Loucy (cell line): ENCODE measurements around the gene TCP10L.

Experiments
- H2AFZ ChIP-seq: fragments of 200-600 bp; sonication (generic); 2 replicates; pipeline ENCODE4 v1.6.0; 2016; ENCODE audit warnings: antibody characterized with exemption, mild to moderate bottlenecking, low read length, moderate library complexity
- H3F3A ChIP-seq: fragments of 200-600 bp; 2 replicates; pipeline ENCODE4 v1.6.0; 2016; ENCODE audit warnings: antibody characterized with exemption, low read depth, mild to moderate bottlenecking
- H3K27me3 ChIP-seq: fragments of 200-600 bp; sonication (generic); 2 replicates; pipeline ENCODE4 v1.6.1; 2014; ENCODE audit warnings: low read length, mild to moderate bottlenecking; ENCODE audit not compliant: insufficient read depth, poor library complexity, severe bottlenecking
- H3K36me3 ChIP-seq: fragments of 200-600 bp; sonication (generic); 2 replicates; pipeline ENCODE4 v1.6.1; 2016; ENCODE audit warnings: low read length; ENCODE audit not compliant: insufficient read depth
- H3K4me1 ChIP-seq: fragments of 200-600 bp; sonication (generic); 2 replicates; pipeline ENCODE4 v1.5.1; 2014; ENCODE audit warnings: low read length, mild to moderate bottlenecking; ENCODE audit not compliant: insufficient read depth, poor library complexity, severe bottlenecking
- H3K4me2 ChIP-seq: fragments of 200-600 bp; sonication (generic); 2 replicates; pipeline ENCODE4 v1.6.0; 2014; ENCODE audit warnings: antibody characterized with exemption, low read length, low read depth, mild to moderate bottlenecking; ENCODE audit not compliant: poor library complexity, severe bottlenecking
- H3K4me3 ChIP-seq: fragments of 200-600 bp; sonication (generic); 2 replicates; pipeline ENCODE4 v1.5.1; 2014; ENCODE audit warnings: low read length, mild to moderate bottlenecking, mixed read lengths; ENCODE audit not compliant: poor library complexity, severe bottlenecking
- H3K79me2 ChIP-seq: fragments of 200-600 bp; sonication (generic); 2 replicates; pipeline ENCODE4 v1.6.1; 2014; ENCODE audit warnings: low read length; ENCODE audit not compliant: insufficient read depth
- H3K9ac ChIP-seq: fragments of 200-600 bp; sonication (generic); 2 replicates; pipeline ENCODE4 v1.6.0; 2014; ENCODE audit warnings: mild to moderate bottlenecking, low read depth, low read length, moderate library complexity; ENCODE audit not compliant: poor library complexity, severe bottlenecking
- H3K9me2 ChIP-seq: fragments of 200-600 bp; sonication (generic); replicated peaks from 2 replicates; pipeline ENCODE4 v1.6.1; 2016; ENCODE audit warnings: low read depth, low read length, mixed read lengths
- H3K9me3 ChIP-seq: fragments of 200-600 bp; sonication (generic); 2 replicates; pipeline ENCODE4 v1.6.1; 2014; ENCODE audit warnings: mild to moderate bottlenecking, antibody characterized with exemption, low read length, low read depth; ENCODE audit not compliant: insufficient read depth
- H4K20me1 ChIP-seq: fragments of 200-600 bp; sonication (generic); 2 replicates; pipeline ENCODE4 v1.6.0; 2014; ENCODE audit warnings: antibody characterized with exemption, low read length, mild to moderate bottlenecking; ENCODE audit not compliant: insufficient read depth, poor library complexity, severe bottlenecking
- EZH2phosphoT487 ChIP-seq: fragments of 200-600 bp; IDR thresholded peaks from 2 replicates; pipeline ENCODE4 v1.6.1; 2018; ENCODE audit warnings: antibody characterized with exemption, mild to moderate bottlenecking, moderate library complexity, borderline replicate concordance
- TF ChIP-seq, protein P1 (sequence below): fragments of 200-600 bp; sonication (generic); conservative IDR thresholded peaks from 2 replicates; pipeline ENCODE4 v1.5.1; 2014; ENCODE audit warnings: mild to moderate bottlenecking, antibody characterized with exemption, low read length

Gene TCP10L

GRCh38 chr21:32529679-32530078 is 55.6 kb downstream of the TCP10L start:
- H3K9me3 ChIP-seq: no peaks in the 10 kb centered on the region

GRCh38 chr21:32525282-32525681 is 60.0 kb downstream of the TCP10L start:
- Histone ChIP-seq H3K36me3 (no peaks in the 10 kb centered on the region), H3K4me1 (no peaks in the 10 kb centered on the region), H3K4me2 (no peak overlapping the region), H3K27me3 (no peaks in the 10 kb centered on the region), H3K79me2 (no peaks in the 10 kb centered on the region), H2AFZ (no peak overlapping the region), H3K9me3 (no peaks in the 10 kb centered on the region), H3K9me2 (no peaks in the 10 kb centered on the region), H3K9ac (no peak overlapping the region), H3F3A (no peaks in the 10 kb centered on the region), H4K20me1 (no peaks in the 10 kb centered on the region), H3K4me3 (no peak overlapping the region)
- TF ChIP-seq, protein P1, sequence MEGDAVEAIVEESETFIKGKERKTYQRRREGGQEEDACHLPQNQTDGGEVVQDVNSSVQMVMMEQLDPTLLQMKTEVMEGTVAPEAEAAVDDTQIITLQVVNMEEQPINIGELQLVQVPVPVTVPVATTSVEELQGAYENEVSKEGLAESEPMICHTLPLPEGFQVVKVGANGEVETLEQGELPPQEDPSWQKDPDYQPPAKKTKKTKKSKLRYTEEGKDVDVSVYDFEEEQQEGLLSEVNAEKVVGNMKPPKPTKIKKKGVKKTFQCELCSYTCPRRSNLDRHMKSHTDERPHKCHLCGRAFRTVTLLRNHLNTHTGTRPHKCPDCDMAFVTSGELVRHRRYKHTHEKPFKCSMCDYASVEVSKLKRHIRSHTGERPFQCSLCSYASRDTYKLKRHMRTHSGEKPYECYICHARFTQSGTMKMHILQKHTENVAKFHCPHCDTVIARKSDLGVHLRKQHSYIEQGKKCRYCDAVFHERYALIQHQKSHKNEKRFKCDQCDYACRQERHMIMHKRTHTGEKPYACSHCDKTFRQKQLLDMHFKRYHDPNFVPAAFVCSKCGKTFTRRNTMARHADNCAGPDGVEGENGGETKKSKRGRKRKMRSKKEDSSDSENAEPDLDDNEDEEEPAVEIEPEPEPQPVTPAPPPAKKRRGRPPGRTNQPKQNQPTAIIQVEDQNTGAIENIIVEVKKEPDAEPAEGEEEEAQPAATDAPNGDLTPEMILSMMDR: no peak
- no peak for TF ChIP-seq EZH2phosphoT487

More at GRCh38 chr21:32529679-32530078, 55.6 kb downstream of the TCP10L start:
- Histone ChIP-seq H3K27me3 (no peaks in the 10 kb centered on the region), H2AFZ (no peak overlapping the region), H3K79me2 (no peaks in the 10 kb centered on the region), H3K4me3 (no peak overlapping the region), H3F3A (no peaks in the 10 kb centered on the region), H3K4me1 (no peaks in the 10 kb centered on the region), H3K9me2 (no peaks in the 10 kb centered on the region), H4K20me1 (no peaks in the 10 kb centered on the region), H3K36me3 (no peaks in the 10 kb centered on the region), H3K9ac (no peak overlapping the region), H3K4me2 (no peak overlapping the region)
- TF ChIP-seq, protein P1: no peak
- TF ChIP-seq EZH2phosphoT487: no peak

DNA sequence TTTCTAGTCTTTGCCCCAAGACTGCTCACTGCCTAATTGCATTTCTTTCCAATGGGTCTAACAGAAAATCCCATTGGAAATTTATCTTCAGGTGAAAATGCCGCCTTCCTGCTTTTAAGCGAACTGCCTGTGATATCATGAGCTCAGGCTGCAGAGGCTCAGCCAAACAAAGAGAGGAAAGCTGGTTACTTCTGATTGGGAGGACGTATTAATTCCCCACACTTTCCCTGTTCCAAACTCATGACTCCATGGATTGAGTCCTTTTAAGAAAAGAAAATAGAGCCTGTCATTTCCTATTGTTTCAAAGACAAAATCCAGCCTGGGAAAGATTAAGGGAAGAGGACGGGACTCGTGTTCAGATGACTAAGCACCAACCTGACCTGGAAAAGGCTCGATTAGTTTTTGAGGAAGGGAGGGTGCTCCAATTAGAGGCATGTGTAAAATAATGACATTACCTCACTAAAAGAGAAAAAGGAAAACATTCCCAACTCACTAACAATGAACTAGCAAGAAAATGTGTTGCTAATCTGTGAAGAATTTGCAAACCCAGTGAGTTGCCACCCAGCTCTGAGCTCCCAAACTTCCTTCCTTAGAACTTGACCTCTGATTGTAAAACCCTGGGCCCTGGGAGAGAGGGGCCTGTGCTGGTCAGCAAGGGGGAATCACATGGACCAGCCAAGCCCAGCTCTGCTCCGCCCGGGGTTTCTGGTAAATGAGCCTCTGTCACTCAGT is 61.2 kb downstream of the TCP10L start:
- no peaks in the 10 kb centered on the region for H3K79me2 ChIP-seq
- H3F3A ChIP-seq: no peaks in the 10 kb centered on the region
- no peaks in the 10 kb centered on the region for H3K9me3 ChIP-seq
- H3K9ac ChIP-seq: no peak overlapping the region
- H2AFZ ChIP-seq: no peak overlapping the region
- H4K20me1 ChIP-seq: no peaks in the 10 kb centered on the region
- no peaks in the 10 kb centered on the region for H3K4me1 ChIP-seq
- no peak overlapping the region for H3K4me3 ChIP-seq
- no peaks in the 10 kb centered on the region for H3K27me3 ChIP-seq
- no peaks in the 10 kb centered on the region for H3K36me3 ChIP-seq
- no peaks in the 10 kb centered on the region for H3K9me2 ChIP-seq
- H3K4me2 ChIP-seq: no peak overlapping the region
- no peak for TF ChIP-seq EZH2phosphoT487
- TF ChIP-seq, protein P1: no peak
